GM12878 (cell line): ENCODE results near the gene WNK1.
"Not testable (repeated sequence)": the region's sequence is repeated elsewhere in the genome, so short reads cannot be mapped to it uniquely, and the experiment has no call there.

ENCODE experiments used
- RELA ChIP-seq: fragments of 450-650 bp; IDR thresholded peaks from 2 replicates; pipeline ENCODE4 v1.8.0; 2014; ENCODE audit warnings: borderline replicate concordance; ENCODE audit not compliant: partially characterized antibody
- ZBTB4 ChIP-seq: fragments of 450-650 bp; formaldehyde crosslinking; IDR thresholded peaks from 2 replicates; pipeline ENCODE4 v1.4.0; 2022; ENCODE audit warnings: mild to moderate bottlenecking, moderate library complexity

GRCh38 chr12:776772-777373, 24.5 kb downstream of the WNK1 start:
- not testable (repeated sequence) for TF ChIP-seq ZBTB4 (CRISPR knock-in tag); RELA
